Psoas muscle (tissue), 8 donors: ENCODE measurements around the gene TMEM50A. TPM values are rescaled to one million over a fixed set of nuclear protein-coding genes. Genes with fewer than 3 reads are reported as not detected.
"Not testable (repeated sequence)": the region's sequence is repeated elsewhere in the genome, so short reads cannot be mapped to it uniquely, and the experiment has no call there.

Source experiments
- ATAC-seq, 4 donors: fragments of 200-7000 bp; cut with Tn5 transposase; one replicate each; pipeline ENCODE4 v1.9.1; 2020; ENCODE audit warnings: moderate library complexity in 3 of 4, mild to moderate bottlenecking in 2 of 4
- DNase-seq, 2 donors: peaks; one replicate each; pipeline ENCODE4 v3.0.0-alpha.2; 2020
- H3K27ac ChIP-seq: fragments of 200-600 bp; one replicate; pipeline ENCODE4 v1.8.0; 2022
- H3K27me3 ChIP-seq, 3 donors: fragments of 200-600 bp in 1 of 3; one replicate each; pipeline versions ENCODE4 v1.6.1 to v1.8.0; 2013 to 2022; ENCODE audit warnings: low read length in 2 of 3, mild to moderate bottlenecking in 2 of 3, moderate library complexity in 1 of 3; ENCODE audit not compliant: insufficient read depth in 3 of 3
- H3K36me3 ChIP-seq, 2 donors: fragments of 200-600 bp in 1 of 2; one replicate each; pipeline versions ENCODE4 v1.6.1 to v1.8.0; 2013 to 2022; ENCODE audit warnings: low read depth in 1 of 2, mild to moderate bottlenecking in 1 of 2, moderate library complexity in 1 of 2; ENCODE audit not compliant: insufficient read depth in 1 of 2
- H3K4me1 ChIP-seq: fragments of 200-600 bp; one replicate; pipeline ENCODE4 v1.8.0; 2022
- H3K4me3 ChIP-seq: fragments of 200-600 bp; one replicate; pipeline ENCODE4 v1.8.0; 2022; ENCODE audit warnings: mild to moderate bottlenecking
- H3K9me3 ChIP-seq: fragments of 200-600 bp; one replicate; pipeline ENCODE4 v1.8.0; 2022
- WGBS, 3 donors: extraction: QIAGEN DNeasy Blood & Tissue Kit; methylation state at CpG; one replicate each; pipeline versions ENCODE4 v1.1.6 to v1.1.7; 2013; 5-methylcytosine and 5-hydroxymethylcytosine counted together
- intact Hi-C, 2 donors: fragments of 100-400 bp; cut with DNase I; formaldehyde crosslinking; loops; one replicate each; pipeline versions ENCODE4 v1.11.0 to v1.14.2; 2022
- polyA plus RNA-seq, 3 donors: library from polyadenylated mRNA; stranded (reverse); fragments of 200-250 nt; gene quantifications; one replicate each; pipeline ENCODE4 v1.2.3, GENCODE V29; 2013
- total RNA-seq, 4 donors: library from RNA; stranded (reverse); fragmentation: NEBNext Ultra II Directional in 2 of 4; extraction: Animal tissue kit (Norgen Biotek cat#: 25700) in 2 of 4; gene quantifications; one replicate each; pipeline versions ENCODE4 v1.2.1 to v1.2.4, GENCODE V29; 2021 to 2023
- donor health status: healthy with polysubstance abuse.
- donor health status: DM: no; HTN: no; CAD: no; lungs with moderate emphysema.
- donor health status: Bipolar disorder and iron deficiency.
- donor health status: healthy.
- donor health status: DM: yes; HTN: yes; CAD: no.
- donor health status: DM: no; HTN: no; CAD: no.
- donor health status: DM: no; HTN: no; CAD: no.
- donor health status: DM: yes; HTN: yes; CAD: no.

Gene TMEM50A
- total and polyA plus RNA-seq, 7 donors = 37.0 to 68.1 (median 44.1) TPM

- ATAC-seq, H3K27ac ChIP-seq: not testable (repeated sequence)
- no CpG with 5 or more reads among the region's 1 CpG for WGBS, 3 donors
Measured at GRCh38 chr1:25308168-25308567, 30.0 kb upstream of the TMEM50A start.

GRCh38 chr1:25309085-25309484 lies 29.0 kb upstream of the TMEM50A start:
- H3K4me3 ChIP-seq, intact Hi-C loops, ATAC-seq, H3K9me3 ChIP-seq, H3K27ac ChIP-seq, H3K4me1 ChIP-seq, H3K36me3 ChIP-seq, DNase-seq, H3K27me3 ChIP-seq: not testable (repeated sequence)
- 82 to 93% (median 88%) methylated on average over 1 of the region's 1 CpG for WGBS, 3 donors

More at GRCh38 chr1:25308168-25308567, 30.0 kb upstream of the TMEM50A start:
- intact Hi-C loops, H3K9me3 ChIP-seq, DNase-seq, H3K4me1 ChIP-seq, H3K4me3 ChIP-seq, H3K36me3 ChIP-seq, H3K27me3 ChIP-seq: not testable (repeated sequence)

DNA sequence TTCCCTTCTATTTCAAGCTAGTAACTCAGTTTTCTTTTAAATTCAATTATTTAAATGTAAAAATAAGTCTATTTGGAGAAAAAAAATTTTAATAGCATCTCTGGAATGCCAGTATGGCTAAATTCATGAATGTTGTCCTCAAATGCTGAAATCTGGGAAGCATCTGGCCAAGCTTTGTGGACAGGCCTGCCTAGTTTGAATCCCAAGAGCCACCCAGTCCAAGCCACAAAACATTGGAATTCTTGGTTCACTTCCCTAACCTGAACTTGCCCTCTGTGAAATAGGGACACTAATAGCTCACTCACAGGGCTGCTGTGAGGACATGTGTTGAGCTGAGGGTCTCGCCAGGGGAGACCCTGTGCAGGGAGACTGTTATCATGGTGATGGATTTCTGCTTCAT lies 28.6 kb upstream of the TMEM50A start:
- H3K27ac ChIP-seq, H3K9me3 ChIP-seq, H3K4me1 ChIP-seq, ATAC-seq, H3K4me3 ChIP-seq, intact Hi-C loops, H3K27me3 ChIP-seq, DNase-seq, H3K36me3 ChIP-seq: not testable (repeated sequence)
- 89 to 96% (median 95%) methylated on average over 1 of the region's 1 CpG for WGBS, 3 donors

DNA sequence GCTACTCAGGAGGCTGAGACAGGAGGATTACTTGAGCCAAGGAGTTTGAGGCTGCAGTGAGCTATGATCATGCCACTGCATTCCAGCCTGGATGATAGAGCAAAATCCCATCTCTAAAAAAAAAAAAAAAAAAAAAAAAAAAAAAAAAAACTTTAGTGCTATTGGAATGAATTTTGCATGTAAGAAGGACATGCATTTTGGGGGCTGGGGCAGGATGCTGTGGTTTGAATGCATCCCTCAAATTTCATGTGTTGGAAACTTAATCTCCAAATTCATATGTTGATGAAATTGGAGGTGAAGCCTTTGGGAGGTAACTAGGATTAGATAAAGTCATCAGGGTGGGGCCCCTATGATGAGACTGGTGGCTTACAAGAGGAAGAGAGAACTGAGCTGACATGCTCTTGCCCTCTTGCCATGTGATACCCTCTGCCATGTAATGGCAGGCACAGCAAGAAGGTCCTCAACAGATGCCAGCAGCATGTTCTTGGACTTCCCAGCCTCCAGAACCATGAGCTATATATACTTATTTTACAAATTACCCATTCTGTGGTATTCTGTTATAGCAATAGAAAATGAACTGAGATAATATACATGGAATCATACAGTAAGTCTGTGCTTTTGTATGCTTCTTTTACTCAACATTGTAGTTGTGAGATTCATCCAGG lies 25.2 kb upstream of the TMEM50A start:
- ATAC-seq, H3K4me3 ChIP-seq, H3K9me3 ChIP-seq, H3K36me3 ChIP-seq, H3K4me1 ChIP-seq, intact Hi-C loops, DNase-seq, H3K27me3 ChIP-seq, H3K27ac ChIP-seq: not testable (repeated sequence)

DNA sequence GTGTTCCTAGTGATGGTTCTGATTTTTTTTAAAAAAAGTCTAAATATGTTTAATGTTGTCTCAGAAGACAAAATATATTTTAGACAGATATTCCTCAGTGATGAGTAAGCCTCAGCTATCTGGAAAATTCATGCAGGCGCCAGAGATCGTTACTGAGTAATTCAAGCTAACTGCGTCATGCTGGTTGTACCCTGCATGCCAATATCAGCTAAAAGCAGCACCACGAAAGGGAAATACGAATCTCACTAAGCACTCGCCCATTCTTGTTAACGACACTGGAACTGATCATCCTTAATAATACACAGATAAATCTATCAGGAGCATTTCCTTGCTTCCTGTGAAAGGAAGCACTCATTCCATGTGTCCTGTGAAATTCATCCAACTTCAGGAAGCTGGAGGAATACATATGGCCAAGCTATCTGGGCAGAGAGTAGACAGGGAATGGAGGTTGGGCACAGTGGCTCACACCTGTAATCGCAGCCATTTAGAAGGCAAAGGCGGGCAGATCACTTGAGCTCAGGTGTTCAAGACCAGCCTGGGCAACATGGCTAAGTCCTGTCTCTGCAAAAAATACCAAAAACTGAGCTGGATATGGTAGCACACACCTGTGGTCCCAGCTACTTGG lies 17.7 kb upstream of the TMEM50A start:
- H3K27me3 ChIP-seq, H3K36me3 ChIP-seq, intact Hi-C loops, DNase-seq, H3K4me1 ChIP-seq, H3K4me3 ChIP-seq, H3K9me3 ChIP-seq: not testable (repeated sequence)
- 34 to 50% (median 38%) methylated on average over 9 of the region's 9 CpGs for WGBS, 3 donors
- peak in 3 of 4 donors; percentile 75 to 82 (median 78) for ATAC-seq
- peak overlapping the region; percentile 55 for H3K27ac ChIP-seq

- ATAC-seq = not testable (repeated sequence)
Measured at GRCh38 chr1:25322127-25322526, 16.0 kb upstream of the TMEM50A start.

GRCh38 chr1:25324407-25324806 lies 13.7 kb upstream of the TMEM50A start:
- H3K36me3 ChIP-seq, intact Hi-C loops, H3K9me3 ChIP-seq, DNase-seq, H3K27ac ChIP-seq, H3K4me1 ChIP-seq, H3K4me3 ChIP-seq, H3K27me3 ChIP-seq: not testable (repeated sequence)
- peak in 3 of 4 donors; percentile 50 to 54 (median 51) for ATAC-seq
- WGBS, 3 donors = 53 to 63% (median 60%) methylated on average over 3 of the region's 3 CpGs

More at GRCh38 chr1:25322127-25322526, 16.0 kb upstream of the TMEM50A start:
- H3K4me3 ChIP-seq, H3K36me3 ChIP-seq, H3K27me3 ChIP-seq, H3K27ac ChIP-seq, DNase-seq, H3K9me3 ChIP-seq, H3K4me1 ChIP-seq, intact Hi-C loops: not testable (repeated sequence)
- WGBS, 3 donors = 86 to 92% (median 90%) methylated on average over 8 of the region's 9 CpGs

- not testable (repeated sequence) for H3K4me1 ChIP-seq
Measured at GRCh38 chr1:25327864-25328790, 10.0 kb upstream of the TMEM50A start.

DNA sequence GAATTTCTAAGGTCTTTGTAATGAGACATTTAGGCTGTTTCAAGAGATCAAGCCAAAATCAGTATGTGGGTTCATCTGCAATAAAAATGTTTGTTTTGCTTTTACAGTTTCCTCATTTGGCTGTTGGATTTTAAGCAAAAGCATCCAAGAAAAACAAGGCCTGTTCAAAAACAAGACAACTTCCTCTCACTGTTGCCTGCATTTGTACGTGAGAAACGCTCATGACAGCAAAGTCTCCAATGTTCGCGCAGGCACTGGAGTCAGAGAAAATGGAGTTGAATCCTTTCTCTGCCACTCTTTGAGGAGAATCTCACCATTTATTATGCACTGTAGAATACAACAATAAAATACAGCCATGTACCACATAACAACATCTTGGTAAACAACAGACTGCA lies 9.3 kb upstream of the TMEM50A start:
- 51 to 74% (median 66%) methylated on average over 4 of the region's 4 CpGs for WGBS, 3 donors
- H3K36me3 ChIP-seq, H3K4me1 ChIP-seq, H3K9me3 ChIP-seq, DNase-seq, intact Hi-C loops, H3K27ac ChIP-seq, ATAC-seq, H3K4me3 ChIP-seq, H3K27me3 ChIP-seq: not testable (repeated sequence)

More at GRCh38 chr1:25327864-25328790, 10.0 kb upstream of the TMEM50A start:
- WGBS, 3 donors = no CpG with 5 or more reads among the region's 17 CpGs
- H3K27me3 ChIP-seq, H3K27ac ChIP-seq, DNase-seq, intact Hi-C loops, H3K9me3 ChIP-seq, H3K36me3 ChIP-seq, H3K4me3 ChIP-seq: not testable (repeated sequence)
- peak in 1 of 4 donors; percentile 43 for ATAC-seq

DNA sequence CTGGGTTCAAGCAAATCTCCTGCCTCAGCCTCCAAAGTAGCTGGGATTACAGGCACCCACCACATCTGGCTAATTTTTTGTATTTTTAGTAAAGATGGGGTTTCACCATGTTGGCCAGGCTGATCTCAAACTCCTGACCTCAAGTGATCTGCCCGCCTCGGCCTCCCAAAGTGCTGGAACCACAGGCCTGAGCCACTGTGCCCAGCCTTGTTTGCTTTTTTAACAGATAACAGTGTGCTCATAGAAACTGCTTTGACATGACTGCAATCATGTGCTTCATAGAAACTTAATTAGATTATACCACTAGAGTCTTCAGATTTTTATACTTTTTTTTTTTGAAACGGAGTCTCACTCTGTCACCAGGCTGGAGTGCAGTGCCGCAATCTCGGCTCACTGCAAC lies 8.8 kb upstream of the TMEM50A start:
- H3K27ac ChIP-seq = not testable (repeated sequence)
- 89 to 94% (median 93%) methylated on average over 5 of the region's 5 CpGs for WGBS, 3 donors

DNA sequence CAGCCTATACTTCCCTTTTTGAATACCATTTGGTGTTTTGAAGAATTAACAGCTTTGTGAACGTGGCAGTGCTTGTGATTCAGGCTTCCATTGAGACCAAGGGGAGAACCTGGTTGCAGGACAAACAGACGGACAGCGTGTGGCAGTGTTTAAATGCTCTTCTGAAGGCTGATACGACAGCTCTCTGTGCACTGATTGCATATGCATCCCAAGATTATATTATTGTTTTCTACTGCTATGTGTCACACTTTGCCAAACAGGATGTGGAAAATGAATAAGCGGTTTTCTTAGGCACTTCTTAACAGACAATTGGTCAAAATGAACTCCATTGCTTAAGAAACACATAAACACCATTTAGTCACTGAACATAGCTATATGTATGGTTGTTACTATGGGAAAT lies 8.2 kb upstream of the TMEM50A start:
- H3K9me3 ChIP-seq, H3K27ac ChIP-seq, H3K27me3 ChIP-seq, DNase-seq, H3K36me3 ChIP-seq, ATAC-seq, H3K4me3 ChIP-seq, intact Hi-C loops, H3K4me1 ChIP-seq: not testable (repeated sequence)
- WGBS, 3 donors = 56 to 61% (median 58%) methylated on average over 5 of the region's 5 CpGs

More for the DNA sequence above, 8.8 kb upstream of the TMEM50A start:
- H3K4me1 ChIP-seq, H3K4me3 ChIP-seq, H3K9me3 ChIP-seq, H3K27me3 ChIP-seq, DNase-seq, ATAC-seq, intact Hi-C loops, H3K36me3 ChIP-seq: not testable (repeated sequence)
